Dendritic cell treated with granulocyte-macrophage colony-stimulating factor and Interleukin-4, amounts not matched to agents 40 ng/mL and 50 ng/mL, for 4 days (primary cell): ENCODE data around the gene MGMT.

Source experiments
- H3K27ac Mint-ChIP-seq: one replicate; pipeline ENCODE4 v1.8.0; 2022; ENCODE audit warnings: mild to moderate bottlenecking, mixed read lengths
- H3K27me3 Mint-ChIP-seq: one replicate; pipeline ENCODE4 v1.8.0; 2022; ENCODE audit warnings: mild to moderate bottlenecking, mixed read lengths
- H3K36me3 Mint-ChIP-seq: one replicate; pipeline ENCODE4 v1.8.0; 2022; ENCODE audit warnings: low read depth, mixed read lengths
- H3K4me1 Mint-ChIP-seq: one replicate; pipeline ENCODE4 v1.8.0; 2022; ENCODE audit warnings: low read depth, mixed read lengths
- H3K4me3 Mint-ChIP-seq: one replicate; pipeline ENCODE4 v1.8.0; 2022; ENCODE audit warnings: mild to moderate bottlenecking, moderate library complexity, mixed read lengths
- H3K9me3 Mint-ChIP-seq: one replicate; pipeline ENCODE4 v1.8.0; 2022; ENCODE audit warnings: mixed read lengths
- intact Hi-C: fragments of 100-400 bp; cut with micrococcal nuclease; formaldehyde crosslinking; loops from one replicate; pipeline ENCODE4 v1.15.0; 2022

The MGMT gene

DNA sequence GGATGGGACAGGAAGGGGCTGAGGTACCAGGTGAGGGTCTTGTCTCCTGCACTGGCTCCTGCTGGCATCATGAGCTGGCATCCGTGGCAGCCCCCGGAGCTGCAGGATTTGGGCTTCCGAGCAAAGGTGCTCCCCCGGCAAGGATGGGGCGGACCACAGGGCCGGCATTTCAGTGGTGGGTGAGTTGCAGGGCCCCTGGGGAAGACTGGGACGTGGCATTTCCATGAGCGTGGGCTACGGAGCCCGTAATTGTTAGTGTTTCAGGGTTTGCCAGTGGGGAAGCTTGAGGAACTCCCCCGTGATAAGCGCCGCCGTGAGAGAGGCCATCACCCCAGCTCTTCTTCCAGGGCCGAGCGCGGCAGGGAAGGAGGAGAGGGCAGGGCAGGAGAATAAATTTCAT, 235.6 kb downstream of the MGMT start:
- no peaks in the 10 kb centered on the region for H3K27me3 Mint-ChIP-seq

GRCh38 chr10:129703287-129704137, 236.5 kb downstream of the MGMT start:
- no peak overlapping the region for H3K4me3 Mint-ChIP-seq
- H3K9me3 Mint-ChIP-seq, result no peaks in the 10 kb centered on the region
- no peaks in the 10 kb centered on the region for H3K36me3 Mint-ChIP-seq
- no peaks in the 10 kb centered on the region for H3K27me3 Mint-ChIP-seq
- intact Hi-C loops, result no loop called here
- H3K27ac Mint-ChIP-seq, result no peak overlapping the region
- H3K4me1 Mint-ChIP-seq, result peaks cover 8% of the 10 kb centered on the region

More for the DNA sequence above, 235.6 kb downstream of the MGMT start:
- Mint-ChIP-seq H3K4me1 (peaks cover 8% of the 10 kb centered on the region), H3K27ac (no peak overlapping the region), H3K9me3 (no peaks in the 10 kb centered on the region), H3K4me3 (no peak overlapping the region), H3K36me3 (no peaks in the 10 kb centered on the region)
- intact Hi-C loops, result no loop called here

DNA sequence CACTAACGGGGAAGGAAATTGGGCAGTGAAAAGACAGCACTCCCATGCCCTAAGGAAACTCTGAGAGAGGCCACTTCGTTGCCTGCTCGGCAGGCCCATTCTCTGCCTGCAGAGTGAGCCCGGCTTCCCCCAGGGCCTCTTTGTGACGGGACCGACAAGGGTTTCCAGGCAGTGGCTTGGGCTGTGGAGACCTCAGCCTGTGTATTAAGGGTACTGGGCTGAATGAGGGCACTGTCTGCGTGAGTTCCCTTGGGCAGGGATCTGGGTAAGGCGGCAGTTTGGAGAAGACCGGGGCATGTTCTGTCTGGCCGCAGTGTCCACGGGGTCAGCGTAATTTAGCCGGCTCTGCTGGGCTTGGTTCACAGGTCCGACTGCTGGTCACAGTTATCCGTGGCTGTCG, 237.2 kb downstream of the MGMT start:
- no peak overlapping the region for H3K27ac Mint-ChIP-seq
- intact Hi-C loops, result no loop called here
- peaks cover 8% of the 10 kb centered on the region for H3K4me1 Mint-ChIP-seq
- H3K36me3 Mint-ChIP-seq, result peaks cover 4% of the 10 kb centered on the region
- H3K27me3 Mint-ChIP-seq, result no peaks in the 10 kb centered on the region
- H3K9me3 Mint-ChIP-seq, result no peaks in the 10 kb centered on the region
- H3K4me3 Mint-ChIP-seq, result no peak overlapping the region

- Mint-ChIP-seq H3K4me3 (no peak overlapping the region), H3K9me3 (no peaks in the 10 kb centered on the region), H3K36me3 (peaks cover 6% of the 10 kb centered on the region), H3K27me3 (no peaks in the 10 kb centered on the region), H3K4me1 (peaks cover 8% of the 10 kb centered on the region), H3K27ac (no peak overlapping the region)
- intact Hi-C loops, result no loop called here
Observed at GRCh38 chr10:129704786-129705525, 237.9 kb downstream of the MGMT start.

DNA sequence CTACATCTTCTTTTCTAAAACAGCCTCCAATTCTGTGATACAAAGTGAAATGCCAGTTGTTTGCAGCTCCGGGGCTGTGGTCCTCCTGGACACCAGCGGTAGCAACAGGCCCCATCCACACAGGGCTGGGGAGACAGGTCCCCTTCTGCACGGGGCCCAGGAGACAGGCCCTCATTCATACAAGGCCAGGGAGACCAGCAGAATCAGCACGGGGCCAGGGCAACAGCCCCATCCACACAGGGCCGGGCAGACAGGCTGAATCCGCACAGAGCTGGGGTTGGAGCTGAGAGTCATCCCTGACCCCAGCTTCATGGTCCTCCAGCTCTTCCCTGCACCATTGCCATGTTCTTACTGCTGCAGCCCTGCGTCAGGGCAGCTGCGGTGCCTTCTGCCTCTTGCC, 238.6 kb downstream of the MGMT start:
- H3K4me3 Mint-ChIP-seq, result no peak overlapping the region
- H3K27ac Mint-ChIP-seq, result no peak overlapping the region
- peaks cover 8% of the 10 kb centered on the region for H3K4me1 Mint-ChIP-seq
- peaks cover 6% of the 10 kb centered on the region for H3K36me3 Mint-ChIP-seq
- H3K27me3 Mint-ChIP-seq, result no peaks in the 10 kb centered on the region
- intact Hi-C loops, result no loop called here
- no peaks in the 10 kb centered on the region for H3K9me3 Mint-ChIP-seq

DNA sequence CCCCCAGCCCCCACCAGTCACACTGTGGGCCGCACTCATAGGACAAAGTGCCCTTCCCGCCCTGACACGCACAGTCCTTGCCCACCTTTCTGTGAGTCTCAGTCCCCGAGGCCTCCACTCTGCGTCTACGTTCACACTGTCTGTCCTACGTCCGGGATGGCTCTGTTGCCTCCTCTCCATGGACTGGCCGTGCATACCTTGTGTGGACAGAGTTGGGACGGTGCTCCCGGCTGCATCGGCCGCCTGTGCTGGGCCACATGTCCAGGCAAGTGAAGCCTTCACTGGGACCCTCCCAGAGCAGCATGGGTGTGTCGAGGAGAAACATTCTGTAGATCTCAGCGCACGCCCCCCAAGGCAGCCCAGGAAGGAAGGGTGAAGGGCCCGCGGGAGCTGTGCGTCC, 239.0 kb downstream of the MGMT start:
- H3K27me3 Mint-ChIP-seq, result no peaks in the 10 kb centered on the region
- H3K36me3 Mint-ChIP-seq, result peaks cover 6% of the 10 kb centered on the region
- H3K4me1 Mint-ChIP-seq, result peaks cover 8% of the 10 kb centered on the region
- H3K9me3 Mint-ChIP-seq, result no peaks in the 10 kb centered on the region
- H3K4me3 Mint-ChIP-seq, result no peak overlapping the region
- no peak overlapping the region for H3K27ac Mint-ChIP-seq
- intact Hi-C loops, result no loop called here

DNA sequence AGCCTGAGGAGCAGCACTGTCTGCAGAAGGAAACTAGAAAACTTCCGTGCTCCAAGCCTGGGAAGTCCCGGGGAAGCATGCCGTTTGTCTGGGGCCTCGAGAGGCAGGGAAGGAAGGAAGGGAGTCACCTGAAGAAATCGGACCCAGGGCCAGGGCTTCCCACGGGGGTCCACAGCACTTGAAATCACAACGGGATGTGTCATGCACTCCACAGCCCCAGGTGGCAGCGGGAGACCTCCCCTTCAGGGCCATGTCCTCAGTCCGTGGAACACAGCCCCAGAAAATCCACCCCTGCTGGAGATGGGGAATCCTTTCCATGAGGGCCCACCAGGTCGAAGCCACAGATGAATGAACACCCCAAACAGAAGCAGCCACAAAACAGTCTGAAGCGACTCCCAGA, 239.5 kb downstream of the MGMT start:
- Mint-ChIP-seq H3K9me3 (no peaks in the 10 kb centered on the region), H3K4me1 (peaks cover 8% of the 10 kb centered on the region), H3K36me3 (peaks cover 6% of the 10 kb centered on the region), H3K27me3 (no peaks in the 10 kb centered on the region), H3K4me3 (no peak overlapping the region), H3K27ac (no peak overlapping the region)
- intact Hi-C loops, result no loop called here

GRCh38 chr10:129707406-129708388, 240.7 kb downstream of the MGMT start:
- H3K27ac Mint-ChIP-seq, result no peak overlapping the region
- H3K4me1 Mint-ChIP-seq, result peaks cover 8% of the 10 kb centered on the region
- H3K9me3 Mint-ChIP-seq, result no peaks in the 10 kb centered on the region
- peaks cover 6% of the 10 kb centered on the region for H3K36me3 Mint-ChIP-seq
- H3K4me3 Mint-ChIP-seq, result no peak overlapping the region
- no peaks in the 10 kb centered on the region for H3K27me3 Mint-ChIP-seq
- intact Hi-C loops, result no loop called here

DNA sequence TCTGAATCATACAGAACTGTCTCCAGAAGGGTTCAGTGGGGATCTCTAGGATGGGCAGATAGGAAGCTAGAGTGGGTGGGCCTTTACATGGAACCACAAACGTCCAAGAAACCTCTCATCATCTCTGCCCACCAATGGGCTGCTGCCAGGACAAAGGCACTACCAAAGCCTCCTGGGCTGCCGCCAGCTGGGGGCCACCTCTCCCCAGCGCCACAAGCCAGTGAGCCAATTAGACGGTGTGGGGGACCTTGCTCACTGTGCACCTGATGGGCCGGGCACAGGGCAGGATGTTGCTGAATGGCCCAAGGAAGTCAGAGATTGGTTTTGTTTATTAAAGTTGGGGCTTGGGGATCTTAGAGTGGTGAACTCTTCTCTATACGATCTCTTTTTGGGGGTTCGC, 242.1 kb downstream of the MGMT start:
- peaks cover 6% of the 10 kb centered on the region for H3K36me3 Mint-ChIP-seq
- no peak overlapping the region for H3K4me3 Mint-ChIP-seq
- H3K27me3 Mint-ChIP-seq, result no peaks in the 10 kb centered on the region
- intact Hi-C loops, result no loop called here
- no peaks in the 10 kb centered on the region for H3K9me3 Mint-ChIP-seq
- H3K4me1 Mint-ChIP-seq, result peaks cover under 1% of the 10 kb centered on the region
- no peak overlapping the region for H3K27ac Mint-ChIP-seq

- Mint-ChIP-seq H3K4me1 (no peaks in the 10 kb centered on the region), H3K27ac (no peak overlapping the region), H3K27me3 (no peaks in the 10 kb centered on the region), H3K36me3 (peaks cover 6% of the 10 kb centered on the region), H3K4me3 (no peak overlapping the region), H3K9me3 (no peaks in the 10 kb centered on the region)
- intact Hi-C loops, result no loop called here
Observed at GRCh38 chr10:129709627-129710509, 242.8 kb downstream of the MGMT start.

GRCh38 chr10:129710510-129710847, 243.4 kb downstream of the MGMT start:
- Mint-ChIP-seq H3K4me1 (no peaks in the 10 kb centered on the region), H3K36me3 (peaks cover 6% of the 10 kb centered on the region), H3K27me3 (no peaks in the 10 kb centered on the region), H3K27ac (no peak overlapping the region), H3K9me3 (no peaks in the 10 kb centered on the region), H3K4me3 (no peak overlapping the region)
- intact Hi-C loops, result no loop called here

DNA sequence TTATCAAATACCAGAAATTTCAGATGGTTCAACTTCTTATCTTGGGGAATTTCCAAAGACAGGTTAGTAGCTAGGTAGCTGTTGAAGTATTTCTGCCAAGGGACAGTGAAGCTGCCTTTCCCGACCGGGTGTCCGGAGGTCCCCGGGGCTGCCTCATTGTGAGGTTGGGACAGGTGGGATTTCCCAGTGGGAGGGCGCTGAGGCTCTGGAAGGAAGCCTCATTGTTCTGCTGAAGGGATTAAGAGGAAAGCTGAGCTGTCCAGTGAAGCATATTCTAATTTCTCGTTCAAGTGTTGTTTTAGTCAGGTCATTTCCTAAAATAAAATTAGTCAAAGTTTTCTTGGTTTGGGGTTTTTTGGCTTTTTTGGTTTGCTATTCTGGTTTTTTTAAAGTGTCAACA, 244.2 kb downstream of the MGMT start:
- Mint-ChIP-seq H3K36me3 (peaks cover 6% of the 10 kb centered on the region), H3K4me1 (peaks cover 7% of the 10 kb centered on the region), H3K27me3 (no peaks in the 10 kb centered on the region), H3K4me3 (no peak overlapping the region), H3K27ac (no peak overlapping the region), H3K9me3 (no peaks in the 10 kb centered on the region)
- intact Hi-C loops, result no loop called here

- Mint-ChIP-seq H3K27me3 (no peaks in the 10 kb centered on the region), H3K4me3 (no peak overlapping the region), H3K4me1 (peaks cover 10% of the 10 kb centered on the region), H3K27ac (no peak overlapping the region), H3K9me3 (no peaks in the 10 kb centered on the region), H3K36me3 (peaks cover 6% of the 10 kb centered on the region)
- intact Hi-C loops, result no loop called here
Observed at GRCh38 chr10:129712000-129712399, 245.0 kb downstream of the MGMT start.
